Measurements from ENCODE around the gene FAM13A.

DNA sequence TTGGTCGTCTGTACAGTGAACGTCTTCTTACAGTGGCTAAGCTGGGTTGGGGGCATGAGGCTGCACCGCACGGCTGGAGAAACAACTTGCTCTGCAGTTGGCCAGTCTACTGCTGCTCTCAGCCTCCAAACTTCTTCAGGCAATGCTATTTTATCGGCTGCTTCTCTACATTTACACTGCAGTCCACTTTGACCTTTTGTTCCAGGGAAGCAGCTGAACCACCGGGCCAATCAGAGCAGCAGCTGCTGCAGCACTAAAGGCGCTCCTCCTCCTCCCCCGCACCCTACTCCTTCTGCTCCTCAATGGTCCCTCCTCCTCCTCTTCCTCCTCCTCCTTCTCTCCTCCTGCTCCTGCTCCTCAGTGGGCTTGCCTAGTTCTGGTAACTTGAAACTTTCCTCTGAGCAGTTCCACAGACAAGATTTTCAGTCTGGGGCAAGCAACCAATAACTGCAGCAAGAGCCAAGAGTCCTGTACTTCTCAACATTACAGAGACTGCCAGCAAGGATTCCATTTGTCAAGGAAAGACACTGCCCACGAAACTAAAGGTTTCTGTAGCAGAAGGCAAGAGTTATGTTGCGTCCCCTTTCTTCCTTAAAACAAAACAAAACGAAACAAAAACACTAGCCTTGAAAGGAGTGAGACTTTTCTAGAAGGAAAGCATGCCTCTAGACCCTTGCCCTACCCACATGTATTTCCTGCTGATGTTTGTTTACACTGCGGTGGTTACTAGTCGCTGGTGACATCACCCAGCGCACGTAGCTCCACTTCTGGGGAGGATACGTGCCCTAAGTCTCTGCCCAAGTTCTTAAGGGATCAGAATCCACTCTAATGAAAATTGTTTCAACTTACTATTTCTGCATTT, 233.7 kb downstream of the FAM13A start:
- TF ChIP-seq, protein P1, sequence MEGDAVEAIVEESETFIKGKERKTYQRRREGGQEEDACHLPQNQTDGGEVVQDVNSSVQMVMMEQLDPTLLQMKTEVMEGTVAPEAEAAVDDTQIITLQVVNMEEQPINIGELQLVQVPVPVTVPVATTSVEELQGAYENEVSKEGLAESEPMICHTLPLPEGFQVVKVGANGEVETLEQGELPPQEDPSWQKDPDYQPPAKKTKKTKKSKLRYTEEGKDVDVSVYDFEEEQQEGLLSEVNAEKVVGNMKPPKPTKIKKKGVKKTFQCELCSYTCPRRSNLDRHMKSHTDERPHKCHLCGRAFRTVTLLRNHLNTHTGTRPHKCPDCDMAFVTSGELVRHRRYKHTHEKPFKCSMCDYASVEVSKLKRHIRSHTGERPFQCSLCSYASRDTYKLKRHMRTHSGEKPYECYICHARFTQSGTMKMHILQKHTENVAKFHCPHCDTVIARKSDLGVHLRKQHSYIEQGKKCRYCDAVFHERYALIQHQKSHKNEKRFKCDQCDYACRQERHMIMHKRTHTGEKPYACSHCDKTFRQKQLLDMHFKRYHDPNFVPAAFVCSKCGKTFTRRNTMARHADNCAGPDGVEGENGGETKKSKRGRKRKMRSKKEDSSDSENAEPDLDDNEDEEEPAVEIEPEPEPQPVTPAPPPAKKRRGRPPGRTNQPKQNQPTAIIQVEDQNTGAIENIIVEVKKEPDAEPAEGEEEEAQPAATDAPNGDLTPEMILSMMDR (IDR thresholded peaks at IDR 0.05): no peak
- TF ChIP-seq EZH2 (IDR thresholded peaks at IDR 0.05; ENCODE audit: borderline replicate concordance, insufficient read depth, low read depth, low read length, poor library complexity, severe bottlenecking): no peak
